ENCODE results near the gene CANX.

Gene CANX

DNA sequence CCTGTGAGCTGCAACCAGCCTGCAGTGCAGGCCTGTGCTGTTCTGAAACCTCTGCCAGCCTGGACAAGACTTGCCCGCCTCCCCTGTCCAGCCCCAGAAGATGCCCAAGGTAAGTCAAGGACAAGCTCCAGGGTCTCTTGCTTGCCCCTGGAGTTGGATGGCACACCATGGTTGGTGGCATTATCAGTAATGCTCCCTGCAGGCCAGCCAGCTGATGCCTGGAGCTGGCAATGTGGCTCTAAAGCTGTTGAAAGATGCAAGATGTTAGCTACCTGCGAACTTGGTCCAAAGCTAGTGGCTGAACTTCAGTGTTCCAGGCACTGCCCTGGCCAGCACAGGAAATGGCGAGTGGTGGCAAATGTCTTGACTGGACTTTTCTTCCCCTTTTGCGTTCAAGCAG lies 81.1 kb downstream of the CANX start:
- no peak for DNase-seq

GRCh38 chr5:179780362-179780761 lies 81.6 kb downstream of the CANX start:
- DNase-seq = no peak
